Stimulated activated CD8-positive, alpha-beta memory T cell treated with anti-CD3 and anti-CD28 coated beads, Interleukin-15, amount 100 ng/mL, for 1 hour (primary cell): ENCODE data around the gene ZDHHC11B.

Experiments used
- DNase-seq: peaks from one replicate; pipeline ENCODE4 v3.0.0-alpha.2; 2020; ENCODE audit warnings: low read depth

Gene ZDHHC11B

GRCh38 chr5:660491-661030, 124.0 kb downstream of the ZDHHC11B start:
- no peak for DNase-seq
